ES-I3 (cell line): ENCODE results near the gene ISLR2.
A peak's percentile ranks its signal among the peaks of the same experiment; 100 is the strongest.

Experiments
- H3K36me3 ChIP-seq: 2 replicates; pipeline ENCODE4 v1.6.1; 2013; ENCODE audit warnings: mild to moderate bottlenecking, low read length, control low read depth, moderate library complexity; ENCODE audit not compliant: insufficient read depth
- H3K4me1 ChIP-seq: 2 replicates; pipeline ENCODE4 v1.6.1; 2013; ENCODE audit warnings: mild to moderate bottlenecking, control low read depth, low read length; ENCODE audit not compliant: insufficient read depth
- H3K9ac ChIP-seq: 2 replicates; pipeline ENCODE4 v1.6.1; 2013; ENCODE audit warnings: low read depth, mild to moderate bottlenecking, low read length, moderate library complexity
- H3K9me3 ChIP-seq: 2 replicates; pipeline ENCODE4 v1.6.1; 2013; ENCODE audit warnings: mild to moderate bottlenecking, low read length, moderate library complexity; ENCODE audit not compliant: control insufficient read depth, insufficient read depth

ISLR2 gene

DNA sequence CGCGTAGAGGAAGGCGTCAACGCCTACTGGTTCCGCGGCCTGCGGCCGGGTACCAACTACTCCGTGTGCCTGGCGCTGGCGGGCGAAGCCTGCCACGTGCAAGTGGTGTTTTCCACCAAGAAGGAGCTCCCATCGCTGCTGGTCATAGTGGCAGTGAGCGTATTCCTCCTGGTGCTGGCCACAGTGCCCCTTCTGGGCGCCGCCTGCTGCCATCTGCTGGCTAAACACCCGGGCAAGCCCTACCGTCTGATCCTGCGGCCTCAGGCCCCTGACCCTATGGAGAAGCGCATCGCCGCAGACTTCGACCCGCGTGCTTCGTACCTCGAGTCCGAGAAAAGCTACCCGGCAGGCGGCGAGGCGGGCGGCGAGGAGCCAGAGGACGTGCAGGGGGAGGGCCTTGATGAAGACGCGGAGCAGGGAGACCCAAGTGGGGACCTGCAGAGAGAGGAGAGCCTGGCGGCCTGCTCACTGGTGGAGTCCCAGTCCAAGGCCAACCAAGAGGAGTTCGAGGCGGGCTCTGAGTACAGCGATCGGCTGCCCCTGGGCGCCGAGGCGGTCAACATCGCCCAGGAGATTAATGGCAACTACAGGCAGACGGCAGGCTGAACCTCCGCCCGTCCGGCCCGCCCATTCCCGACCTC, 4.1 kb downstream of the ISLR2 start:
- no peaks in the 10 kb centered on the region for H3K36me3 ChIP-seq
- H3K9ac ChIP-seq: peak overlapping the region; percentile 25; the same call in 1 of the 2 replicates
- no peaks in the 10 kb centered on the region; the same call in 1 of the 2 replicates for H3K9me3 ChIP-seq
- peaks cover 12% of the 10 kb centered on the region for H3K4me1 ChIP-seq

DNA sequence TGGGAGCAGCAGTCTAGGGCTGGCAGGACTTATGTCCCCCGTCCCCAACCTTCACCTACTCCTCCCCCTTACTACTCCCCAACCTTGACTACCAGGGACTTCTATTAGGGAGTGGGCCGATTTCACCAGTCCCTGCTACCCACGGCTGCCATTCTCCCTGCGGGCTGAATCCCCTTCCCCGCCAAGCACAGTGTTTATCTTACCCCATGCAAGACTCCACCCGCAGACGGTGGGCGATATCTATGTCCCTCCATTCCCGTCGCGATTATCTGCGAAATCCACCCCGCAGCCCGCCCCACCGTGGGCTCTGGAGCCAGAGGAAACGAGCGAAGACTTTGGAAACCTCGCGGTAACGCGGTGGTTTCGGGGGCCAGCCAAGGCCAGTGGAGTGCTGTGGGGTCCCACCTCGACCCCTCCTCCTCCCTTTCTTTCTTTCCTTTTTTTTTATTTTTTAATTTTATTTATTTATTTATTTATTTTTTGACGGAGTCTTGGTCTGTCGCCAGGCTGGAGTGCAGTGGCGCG, 4.7 kb downstream of the ISLR2 start:
- H3K4me1 ChIP-seq: peaks cover 15% of the 10 kb centered on the region
- peak overlapping the region; percentile 84; the same call in 1 of the 2 replicates for H3K9ac ChIP-seq
- H3K36me3 ChIP-seq: no peaks in the 10 kb centered on the region
- H3K9me3 ChIP-seq: no peaks in the 10 kb centered on the region; the same call in 1 of the 2 replicates

DNA sequence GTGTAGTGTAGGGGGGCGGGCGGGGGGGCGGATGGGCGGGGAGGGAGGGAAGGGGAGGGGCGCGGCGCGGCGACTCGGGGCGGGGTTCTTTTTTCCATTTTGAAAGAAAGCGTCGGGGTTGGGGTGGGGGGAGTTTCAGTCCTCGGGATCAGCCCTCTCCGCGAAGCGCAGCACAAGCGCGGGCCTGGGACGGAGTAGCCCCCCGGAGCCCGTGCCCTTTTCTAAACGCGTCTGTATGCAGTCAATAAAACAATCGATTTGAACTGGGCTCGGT, 6.1 kb downstream of the ISLR2 start:
- Histone ChIP-seq H3K4me1 (peaks cover 23% of the 10 kb centered on the region), H3K36me3 (no peaks in the 10 kb centered on the region), H3K9me3 (no peaks in the 10 kb centered on the region; the same call in 1 of the 2 replicates), H3K9ac (peak overlapping the region; percentile 59)

DNA sequence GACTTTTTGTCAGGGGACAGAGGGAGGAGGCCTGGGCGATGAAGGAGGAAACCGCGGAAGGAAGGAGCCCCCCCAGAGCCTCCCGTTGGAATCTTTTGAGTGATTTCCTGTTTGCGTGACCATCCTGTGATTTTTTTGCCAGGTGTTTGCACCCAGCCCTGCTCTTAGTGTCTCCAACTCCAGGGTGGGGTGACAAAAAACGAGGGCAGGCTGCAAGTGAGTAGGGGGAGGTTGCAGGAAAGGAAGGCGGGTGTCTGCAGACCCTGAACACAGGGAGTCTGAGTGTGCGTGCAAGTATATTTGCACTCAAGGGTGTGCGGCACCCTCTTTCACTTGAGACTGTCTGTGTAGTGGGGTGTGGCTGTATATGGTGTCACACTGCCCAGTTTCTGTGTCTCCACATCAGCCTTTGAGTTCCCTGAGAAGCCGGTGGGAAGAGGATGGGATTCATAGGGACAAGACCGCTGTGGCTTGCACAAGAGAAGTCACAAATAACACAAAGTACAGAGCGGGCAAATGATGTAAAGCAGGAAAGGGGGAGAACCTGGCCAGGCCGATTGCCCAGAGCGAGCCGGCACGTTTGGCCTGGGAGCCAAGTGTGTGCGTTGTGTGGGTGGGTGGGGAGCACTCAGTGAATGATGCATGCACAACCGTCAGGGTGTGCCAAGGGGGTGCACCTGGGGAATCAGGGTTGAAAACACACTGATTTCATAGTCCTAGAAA, 6.6 kb downstream of the ISLR2 start:
- H3K9ac ChIP-seq: peak overlapping the region; percentile 59
- no peaks in the 10 kb centered on the region for H3K36me3 ChIP-seq

DNA sequence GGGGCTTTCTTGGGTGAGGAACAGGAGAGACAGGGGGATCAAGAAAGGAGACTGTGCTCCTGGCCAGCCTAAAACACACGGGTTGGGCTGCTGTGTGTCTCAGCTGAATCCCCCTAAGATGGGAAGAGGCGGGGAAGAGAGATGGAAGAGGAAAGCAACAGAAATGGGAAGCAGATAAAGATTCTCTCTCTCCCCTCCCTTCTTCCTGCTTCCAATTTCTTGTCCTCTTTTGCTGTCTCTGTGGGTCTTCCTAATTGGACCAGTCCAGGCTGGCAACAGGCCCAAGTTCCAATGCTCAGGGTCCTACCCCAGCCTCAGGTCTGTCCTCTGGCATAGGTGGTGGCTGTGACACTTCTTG, 7.1 kb downstream of the ISLR2 start:
- Histone ChIP-seq H3K9ac (no peak overlapping the region), H3K9me3 (no peaks in the 10 kb centered on the region), H3K36me3 (no peaks in the 10 kb centered on the region), H3K4me1 (peaks cover 27% of the 10 kb centered on the region)

More for the DNA sequence above, 6.6 kb downstream of the ISLR2 start:
- H3K9me3 ChIP-seq: no peaks in the 10 kb centered on the region; the same call in 1 of the 2 replicates
- peaks cover 27% of the 10 kb centered on the region for H3K4me1 ChIP-seq

DNA sequence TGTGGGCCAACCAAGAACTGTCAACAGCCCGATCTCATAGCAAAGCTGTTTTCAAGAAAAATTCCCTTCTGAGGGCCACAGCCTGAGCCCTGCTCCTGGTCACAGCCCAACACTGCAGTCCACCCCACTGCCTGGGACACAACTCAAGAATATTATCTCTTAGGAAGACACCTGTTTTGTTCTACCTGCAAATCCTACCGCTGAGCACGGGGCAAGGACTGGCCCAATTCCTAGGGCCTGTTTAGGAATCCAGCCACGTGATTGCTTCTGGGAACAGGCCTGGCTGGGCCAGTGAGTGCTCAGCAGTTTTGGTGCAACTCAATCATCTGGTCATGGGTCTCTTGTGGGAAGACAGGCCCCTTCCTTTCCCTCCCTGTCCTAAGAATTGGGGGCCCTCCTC, 8.3 kb downstream of the ISLR2 start:
- H3K36me3 ChIP-seq: no peaks in the 10 kb centered on the region
- H3K9me3 ChIP-seq: no peaks in the 10 kb centered on the region
- no peak overlapping the region for H3K9ac ChIP-seq
- H3K4me1 ChIP-seq: peaks cover 27% of the 10 kb centered on the region

DNA sequence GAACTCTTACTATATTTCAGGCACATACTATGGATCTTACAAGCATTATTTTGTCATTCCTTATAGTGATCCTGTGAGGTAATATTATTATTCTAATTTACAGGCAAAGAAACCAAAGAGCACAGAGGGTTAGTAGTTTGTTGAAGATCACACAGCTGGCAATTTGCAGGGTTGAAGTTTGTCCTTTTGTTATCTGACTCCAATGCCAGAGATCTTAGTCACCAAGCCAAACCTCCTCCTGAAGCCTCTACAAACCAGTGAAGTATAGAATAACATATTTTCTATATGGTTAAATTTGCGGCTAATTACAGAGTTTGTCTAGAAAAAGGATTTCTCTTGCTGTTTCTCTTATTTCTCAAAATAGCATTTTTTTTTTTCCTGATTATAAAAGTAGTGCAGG, 11.2 kb downstream of the ISLR2 start:
- no peak overlapping the region for H3K9ac ChIP-seq
- H3K9me3 ChIP-seq: peaks cover 2% of the 10 kb centered on the region; the same call in 1 of the 2 replicates
- H3K4me1 ChIP-seq: peaks cover 34% of the 10 kb centered on the region
- no peaks in the 10 kb centered on the region for H3K36me3 ChIP-seq

DNA sequence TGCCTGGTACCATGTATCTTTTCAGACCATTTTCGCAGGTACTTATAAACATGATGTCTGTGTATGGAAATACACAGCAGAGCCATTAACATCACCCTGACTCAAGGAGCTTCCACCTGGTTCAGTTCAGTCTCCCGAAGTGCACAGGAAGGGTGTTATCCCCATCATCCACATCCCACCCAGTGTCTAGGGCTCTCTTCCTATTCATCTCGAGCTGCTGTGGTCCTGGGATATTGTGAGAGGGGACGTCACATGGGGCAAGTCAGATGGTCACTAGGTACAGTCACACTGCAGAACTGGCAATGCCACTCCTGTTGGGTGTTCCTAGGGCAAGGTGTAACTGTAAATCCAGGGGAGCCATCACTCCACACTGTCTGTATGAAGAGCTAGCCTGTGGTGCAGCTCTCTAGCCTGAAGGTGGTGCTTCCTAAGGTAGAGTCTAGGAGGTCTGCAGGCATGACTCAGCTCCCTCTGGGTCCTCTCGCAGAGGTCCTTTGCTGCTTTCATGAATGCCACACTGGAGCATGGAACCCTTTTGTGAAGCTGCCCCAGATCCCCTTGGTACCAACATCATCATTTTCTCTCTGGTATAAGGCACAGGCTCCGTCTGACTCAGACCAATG, 13.9 kb downstream of the ISLR2 start:
- Histone ChIP-seq H3K4me1 (peaks cover 24% of the 10 kb centered on the region), H3K9me3 (peaks cover 8% of the 10 kb centered on the region), H3K36me3 (no peaks in the 10 kb centered on the region), H3K9ac (no peak overlapping the region)

DNA sequence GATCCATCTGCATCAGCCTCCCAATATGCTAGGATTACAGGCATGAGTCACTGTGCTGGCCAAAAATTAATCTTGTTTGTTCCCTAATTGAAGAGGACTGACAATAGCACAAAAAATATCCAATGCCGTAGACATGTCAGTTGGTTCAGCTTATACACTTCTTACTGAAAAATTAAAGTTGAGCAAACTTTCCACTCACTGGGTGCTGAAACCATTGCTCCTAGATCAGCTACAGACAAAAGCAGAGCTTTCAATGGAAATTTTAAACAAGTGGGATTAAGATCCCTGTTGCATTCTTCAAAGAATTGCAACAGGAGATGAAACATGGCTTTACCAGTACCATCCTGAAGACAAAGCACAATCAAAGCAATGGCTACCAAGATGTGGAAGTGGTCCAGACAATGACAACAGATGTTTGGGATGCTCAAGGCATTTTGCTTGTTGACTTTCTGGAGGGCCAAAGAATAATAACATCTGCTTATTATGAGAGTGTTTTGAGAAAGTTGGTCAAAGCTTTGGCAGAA, 16.0 kb downstream of the ISLR2 start:
- peaks cover 13% of the 10 kb centered on the region for H3K4me1 ChIP-seq
- no peak overlapping the region for H3K9ac ChIP-seq
- H3K36me3 ChIP-seq: no peaks in the 10 kb centered on the region
- H3K9me3 ChIP-seq: peaks cover 8% of the 10 kb centered on the region

DNA sequence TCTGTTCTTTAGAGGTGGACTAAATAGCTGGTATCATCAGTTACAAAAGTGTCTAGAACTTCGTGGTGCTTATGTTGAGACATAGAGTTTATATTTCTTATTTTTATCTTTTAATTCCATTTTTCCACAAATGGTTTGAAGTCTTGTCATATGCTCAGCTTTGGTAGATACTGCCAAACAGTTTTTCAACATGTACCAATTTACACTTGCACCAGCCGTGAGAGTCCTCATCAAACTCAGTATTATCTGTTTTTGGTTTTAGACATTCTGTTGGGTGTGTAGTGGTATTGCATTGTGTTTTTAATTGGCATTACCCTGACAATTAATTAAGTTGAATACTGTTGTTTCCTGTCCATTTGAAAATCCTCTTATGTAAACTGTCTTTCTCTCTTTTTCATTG, 16.7 kb downstream of the ISLR2 start:
- no peaks in the 10 kb centered on the region for H3K36me3 ChIP-seq
- H3K4me1 ChIP-seq: peaks cover 7% of the 10 kb centered on the region
- peaks cover 8% of the 10 kb centered on the region for H3K9me3 ChIP-seq
- no peak overlapping the region for H3K9ac ChIP-seq

DNA sequence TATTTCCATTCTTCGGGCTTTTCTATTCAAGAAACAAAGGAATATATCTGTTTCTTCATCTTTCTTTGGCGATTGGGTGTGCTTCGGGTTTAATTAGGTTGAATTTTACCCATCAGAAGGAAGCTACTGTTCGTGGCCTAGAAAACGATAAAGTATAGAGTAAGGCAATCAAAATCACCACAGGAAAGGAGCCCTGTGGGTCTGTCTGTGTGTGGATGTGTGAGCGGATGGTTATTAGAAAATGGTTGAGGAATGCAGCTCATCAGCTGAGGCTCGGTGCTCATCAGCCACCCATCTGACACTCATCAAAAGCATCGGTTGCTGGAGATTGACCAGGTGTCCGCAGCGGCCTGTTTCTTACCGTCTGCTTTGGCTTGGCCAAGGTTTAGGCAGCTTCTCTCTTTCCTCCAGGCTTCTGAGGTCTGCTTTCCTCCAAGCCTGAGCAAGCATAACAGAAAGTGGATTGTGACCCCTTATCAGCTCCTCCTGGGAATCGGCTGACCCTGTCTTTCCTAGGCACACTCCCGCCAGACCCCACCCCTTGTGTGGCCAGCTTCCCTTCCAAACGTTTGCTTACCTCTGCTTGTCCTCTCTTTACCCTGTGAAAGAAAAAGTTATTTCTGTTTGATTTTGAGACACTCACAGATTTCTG, 25.5 kb downstream of the ISLR2 start:
- Histone ChIP-seq H3K36me3 (no peaks in the 10 kb centered on the region), H3K4me1 (peaks cover 4% of the 10 kb centered on the region), H3K9me3 (no peaks in the 10 kb centered on the region), H3K9ac (no peak overlapping the region)

DNA sequence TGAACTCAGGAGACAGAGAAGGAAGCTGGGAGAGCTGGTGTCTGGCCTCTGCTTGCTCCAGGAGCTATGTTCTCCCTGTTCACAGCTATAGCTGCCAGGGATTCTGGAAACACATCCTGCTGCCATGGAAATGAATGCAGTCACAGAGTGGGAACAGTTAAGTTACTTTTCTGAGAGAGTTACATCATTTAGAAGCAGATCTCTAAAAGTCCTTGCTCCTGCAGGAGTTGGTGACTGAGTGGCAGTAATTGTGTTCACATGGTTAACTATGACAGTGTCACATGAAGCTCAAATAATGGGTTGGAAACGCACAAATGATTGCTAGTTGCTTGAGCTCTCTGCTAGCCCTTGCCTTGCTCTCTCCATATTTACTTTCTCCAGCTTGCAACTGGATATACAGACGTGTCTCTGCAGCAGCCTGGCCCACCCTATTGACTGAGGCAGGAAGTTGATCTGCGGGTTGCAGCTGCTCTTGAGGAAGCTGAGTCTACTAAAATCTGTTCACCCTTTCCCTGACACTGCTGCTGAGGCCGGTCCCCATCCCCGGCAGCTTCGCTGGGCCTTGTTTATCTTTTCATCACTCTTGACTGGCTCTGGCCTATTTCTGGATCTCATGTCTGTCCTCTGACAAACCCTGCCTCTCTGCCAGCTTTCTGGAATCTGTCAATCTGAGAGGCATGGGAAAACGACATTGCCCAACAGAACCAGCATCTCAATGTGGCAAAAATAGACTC, 26.5 kb downstream of the ISLR2 start:
- Histone ChIP-seq H3K36me3 (no peaks in the 10 kb centered on the region), H3K9ac (no peak overlapping the region), H3K9me3 (no peaks in the 10 kb centered on the region), H3K4me1 (peaks cover 4% of the 10 kb centered on the region)

DNA sequence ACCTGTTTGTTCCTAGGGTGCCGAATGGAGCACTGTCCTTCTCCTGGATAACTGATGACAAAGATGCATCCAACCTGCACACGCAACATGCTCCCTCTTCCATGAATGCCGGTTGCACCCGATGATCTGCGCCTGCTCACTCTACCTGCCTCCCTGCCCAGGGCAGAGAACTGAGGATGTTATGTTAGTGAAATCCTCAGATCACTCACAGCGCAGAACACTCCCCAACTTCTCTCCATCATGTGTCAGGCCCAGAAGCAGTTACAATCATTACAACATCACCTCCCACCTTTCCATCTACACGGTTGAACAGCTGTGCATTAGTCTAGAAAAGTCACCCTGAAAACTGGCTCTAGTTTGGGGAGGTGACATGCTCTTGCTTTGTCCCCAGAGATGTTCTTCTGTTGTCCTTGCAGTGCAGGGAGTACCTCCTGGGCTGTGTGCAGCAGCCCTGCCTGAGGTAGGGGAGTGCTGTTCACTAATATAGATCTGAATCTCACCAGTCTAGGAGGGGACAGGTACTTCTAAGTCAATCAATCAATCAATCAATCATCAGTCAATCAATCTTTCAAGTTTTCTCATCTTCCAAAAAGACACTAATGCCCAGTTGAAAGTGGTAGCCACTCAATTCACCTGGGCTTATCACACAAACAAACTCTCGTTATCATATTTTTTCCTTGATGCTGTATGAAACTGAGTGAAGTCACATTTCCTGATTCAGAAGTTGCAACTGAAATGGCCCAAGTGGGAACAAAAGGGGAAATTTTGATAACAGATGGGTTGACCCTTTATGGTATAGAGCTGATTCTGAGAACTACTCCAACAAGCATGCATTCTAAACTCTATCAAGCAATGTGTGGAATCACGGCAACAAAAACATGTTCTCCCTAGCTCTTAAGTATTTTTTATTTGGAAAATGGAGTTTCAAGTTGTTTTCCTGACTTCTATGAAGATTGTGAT, 27.8 kb downstream of the ISLR2 start:
- Histone ChIP-seq H3K9me3 (no peaks in the 10 kb centered on the region), H3K4me1 (peaks cover 4% of the 10 kb centered on the region), H3K9ac (no peak overlapping the region)

More for the DNA sequence above, 27.8 kb downstream of the ISLR2 start:
- no peaks in the 10 kb centered on the region for H3K36me3 ChIP-seq
